ENCODE results near the gene PSMD1. TPM values are rescaled to one million over a fixed set of nuclear protein-coding genes. Genes with fewer than 3 reads are reported as not detected.
"Not testable (repeated sequence)": the region's sequence is repeated elsewhere in the genome, so short reads cannot be mapped to it uniquely, and the experiment has no call there.

PSMD1 gene
- total RNA-seq, 2 donors from 2014 or later: 99.7 to 105 TPM

DNA sequence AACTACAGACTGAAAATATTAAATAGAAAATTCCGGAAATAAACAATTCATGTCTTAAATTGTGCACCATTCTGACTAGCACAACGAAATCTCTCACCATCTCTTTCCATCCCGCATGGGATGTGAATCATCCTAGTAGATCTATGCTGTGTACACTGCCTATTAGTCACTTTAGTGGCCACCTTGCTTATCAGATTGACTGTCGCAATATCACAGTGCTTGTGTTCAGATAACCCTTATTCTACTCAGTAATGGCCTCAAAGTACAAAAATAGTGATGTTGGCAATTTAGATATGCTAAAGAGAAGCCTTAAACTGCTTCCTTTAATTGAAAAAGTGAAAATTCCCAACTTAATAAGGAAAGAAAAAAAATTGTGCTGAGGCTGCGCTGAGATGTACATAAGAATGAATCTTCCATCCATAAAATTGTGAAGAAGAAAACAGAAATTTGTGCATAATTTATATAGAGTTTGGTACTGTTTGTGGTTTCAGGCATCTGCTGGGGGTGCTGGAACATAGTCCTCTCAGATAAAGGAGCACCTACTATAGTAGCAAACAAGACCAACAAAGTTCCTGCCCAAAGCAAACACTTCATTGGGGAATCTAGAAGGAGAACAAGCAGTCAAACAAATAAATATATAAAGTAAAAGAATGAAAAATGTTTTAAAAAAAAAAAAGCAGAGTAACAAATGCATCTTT lies 12.0 kb downstream of the PSMD1 start:
- no peaks in the 10 kb centered on the region for H3K9me3 Mint-ChIP-seq
- DNase-seq (ENCODE audit: low spot score in 2 of 2) (no peak), ATAC-seq (peak; percentile 78 to 98)
- H3K36me3 Mint-ChIP-seq: peaks cover 13 to 20% of the 10 kb centered on the region in 2 donors
- H3K27ac Mint-ChIP-seq: peak overlapping the region; percentile 17 to 37

GRCh38 chr2:231069379-231070054 lies 12.8 kb downstream of the PSMD1 start:
- ATAC-seq: peak in 1 of 2 donors; percentile 56
- peaks cover 13 to 20% of the 10 kb centered on the region in 2 donors for H3K36me3 Mint-ChIP-seq
- no peak overlapping the region for H3K27ac Mint-ChIP-seq

GRCh38 chr2:231084565-231084964 lies 27.9 kb downstream of the PSMD1 start:
- no peak for DNase-seq (ENCODE audit: low spot score in 2 of 2)
- no peaks in the 10 kb centered on the region for H3K9me3 Mint-ChIP-seq
- H3K27ac Mint-ChIP-seq: no peak overlapping the region
- H3K36me3 Mint-ChIP-seq: peaks cover 22 to 37% of the 10 kb centered on the region in 2 donors
- ATAC-seq: no peak

More at GRCh38 chr2:231069379-231070054, 12.8 kb downstream of the PSMD1 start:
- no peak for DNase-seq (ENCODE audit: low spot score in 2 of 2)
- H3K9me3 Mint-ChIP-seq: no peaks in the 10 kb centered on the region

DNA sequence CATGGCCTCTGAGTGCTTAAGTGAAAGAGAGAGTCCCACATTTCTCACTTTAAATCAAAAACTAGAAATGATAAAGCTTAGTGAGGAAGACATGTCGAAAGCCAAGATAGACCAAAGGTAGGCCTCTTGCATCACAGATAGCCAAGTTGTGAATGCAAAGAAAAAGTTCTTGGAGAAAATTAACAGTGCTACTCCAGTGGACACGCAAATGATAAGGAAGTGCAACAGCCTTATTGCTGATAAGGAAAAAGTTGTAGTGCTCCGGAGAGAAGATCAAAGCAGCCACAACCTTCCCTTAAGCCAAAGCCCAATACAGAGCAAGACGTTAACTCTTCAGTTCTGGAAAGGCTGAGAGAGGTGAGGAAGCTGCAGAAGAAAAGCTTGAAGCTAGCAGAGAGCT lies 32.1 kb downstream of the PSMD1 start:
- Mint-ChIP-seq H3K27ac (no peak overlapping the region), H3K36me3 (peaks cover 19 to 31% of the 10 kb centered on the region in 2 donors), H3K9me3 (no peaks in the 10 kb centered on the region)
- DNase-seq (ENCODE audit: low spot score in 2 of 2) (no peak), ATAC-seq (no peak)

GRCh38 chr2:231093933-231094332 lies 37.3 kb downstream of the PSMD1 start:
- Mint-ChIP-seq H3K27ac (no peak overlapping the region), H3K36me3 (peaks cover 58 to 64% of the 10 kb centered on the region in 2 donors), H3K9me3 (peaks cover 13% of the 10 kb centered on the region in 2 donors)
- DNase-seq (ENCODE audit: low spot score in 2 of 2): no peak
- ATAC-seq: no peak

- Mint-ChIP-seq H3K9me3 (peaks cover 15 to 17% of the 10 kb centered on the region in 2 donors), H3K36me3 (peaks cover 67 to 73% of the 10 kb centered on the region in 2 donors), H3K27ac (no peak overlapping the region)
- ATAC-seq: no peak
- no peak for DNase-seq (ENCODE audit: low spot score in 2 of 2)
Observed at GRCh38 chr2:231094736-231095346, 38.2 kb downstream of the PSMD1 start.

DNA sequence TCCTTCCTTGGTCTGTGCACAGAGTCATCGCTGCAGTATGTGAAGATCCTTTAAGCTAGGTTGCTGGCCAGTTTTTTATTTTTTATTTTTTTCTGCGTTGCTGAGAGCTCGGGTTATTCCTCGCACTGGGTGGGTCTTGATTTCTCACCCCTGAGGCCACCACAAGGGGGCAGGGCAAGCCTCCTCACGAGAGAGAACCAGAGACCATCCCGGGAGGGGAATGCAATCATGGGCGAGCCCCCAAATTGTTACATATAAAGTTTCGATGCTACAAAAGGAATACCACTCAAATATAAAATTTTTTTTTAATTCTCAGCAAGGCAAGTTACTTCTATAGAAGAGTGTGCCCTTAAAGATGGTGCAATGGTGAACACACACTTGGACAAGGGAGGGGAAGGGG lies 43.3 kb downstream of the PSMD1 start:
- no peak for DNase-seq (ENCODE audit: low spot score in 2 of 2)
- Mint-ChIP-seq H3K9me3 (peaks cover 15 to 24% of the 10 kb centered on the region in 2 donors), H3K36me3 (peaks cover 51 to 63% of the 10 kb centered on the region in 2 donors), H3K27ac (no peak overlapping the region)
- ATAC-seq: no peak

DNA sequence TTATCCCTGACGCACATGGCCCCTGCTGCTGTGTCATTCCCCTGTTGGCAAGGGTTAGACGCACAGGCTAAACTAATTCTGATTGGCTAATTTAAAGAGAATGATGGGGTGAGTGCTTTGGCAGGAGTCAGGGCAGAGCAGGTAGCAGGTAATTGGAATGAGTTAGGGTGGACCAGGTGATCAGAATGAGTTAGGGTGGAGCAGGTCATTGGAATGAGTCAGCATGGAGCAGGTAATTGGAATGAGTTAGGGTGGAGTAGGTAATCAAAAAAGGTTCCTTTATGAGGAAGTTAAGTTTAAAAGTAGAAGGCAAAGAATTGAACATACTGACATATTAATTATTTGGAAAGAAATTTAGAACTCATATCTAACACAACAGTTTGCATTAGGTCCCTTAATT lies 43.7 kb downstream of the PSMD1 start:
- DNase-seq (ENCODE audit: low spot score in 2 of 2); ATAC-seq; H3K27ac Mint-ChIP-seq: not testable (repeated sequence)
- peaks cover 49 to 61% of the 10 kb centered on the region in 2 donors for H3K36me3 Mint-ChIP-seq
- H3K9me3 Mint-ChIP-seq: peaks cover 15 to 24% of the 10 kb centered on the region in 2 donors

DNA sequence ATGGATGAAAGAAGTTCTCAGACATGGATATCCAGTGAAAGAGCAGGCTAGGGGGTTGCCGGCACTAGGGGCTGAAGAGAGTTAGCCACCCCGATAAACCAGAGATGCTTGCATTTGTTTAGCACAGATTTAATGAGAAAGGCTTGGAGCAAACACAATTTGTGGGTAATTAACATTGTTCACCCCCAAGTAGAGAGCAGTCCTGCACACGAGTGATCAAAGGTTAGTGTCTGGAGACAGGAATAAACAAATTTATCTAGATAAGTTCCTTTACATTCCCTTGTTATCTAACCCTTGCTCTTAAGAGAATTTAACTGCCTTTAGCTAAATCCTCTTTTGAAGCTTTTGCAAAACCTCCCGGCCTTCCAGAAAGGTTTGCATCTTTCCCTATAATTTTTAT lies 44.3 kb downstream of the PSMD1 start:
- H3K27ac Mint-ChIP-seq: no peak overlapping the region
- DNase-seq (ENCODE audit: low spot score in 2 of 2) (no peak), ATAC-seq (no peak)
- H3K36me3 Mint-ChIP-seq: peaks cover 43 to 54% of the 10 kb centered on the region in 2 donors
- H3K9me3 Mint-ChIP-seq: peaks cover 15 to 24% of the 10 kb centered on the region in 2 donors

DNA sequence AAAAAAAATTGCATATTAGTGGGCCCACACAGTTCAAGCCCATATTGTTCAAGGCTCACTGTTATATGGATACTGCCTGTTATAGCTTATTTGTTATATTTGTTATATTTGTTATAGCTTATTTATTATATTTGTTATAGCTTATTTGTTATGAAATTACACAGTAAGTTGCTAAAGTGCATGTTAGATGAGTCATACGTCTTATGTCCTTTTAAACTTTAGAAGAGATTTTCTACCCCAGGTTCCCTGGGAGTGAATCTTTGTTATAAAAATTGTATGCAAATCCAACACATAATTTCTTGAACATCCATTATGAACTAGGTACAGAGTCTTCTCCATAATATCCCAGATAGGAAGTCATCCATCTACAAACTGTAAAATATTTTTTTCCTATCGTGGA lies 46.1 kb downstream of the PSMD1 start:
- peak overlapping the region in 1 of 2 donors; percentile 11 for H3K27ac Mint-ChIP-seq

GRCh38 chr2:231104115-231104713 lies 47.5 kb downstream of the PSMD1 start:
- DNase-seq (ENCODE audit: low spot score in 2 of 2) (peak in 1 of 2 donors; percentile 48), ATAC-seq (peak; percentile 43 to 59)
- no peak overlapping the region for H3K27ac Mint-ChIP-seq
- peaks cover 22 to 23% of the 10 kb centered on the region in 2 donors for H3K36me3 Mint-ChIP-seq
- peaks cover 0 to 9% of the 10 kb centered on the region in 2 donors for H3K9me3 Mint-ChIP-seq

More for the DNA sequence above, 46.1 kb downstream of the PSMD1 start:
- ATAC-seq: no peak
- peaks cover 27 to 37% of the 10 kb centered on the region in 2 donors for H3K36me3 Mint-ChIP-seq
- DNase-seq (ENCODE audit: low spot score in 2 of 2): no peak
- peaks cover 11 to 20% of the 10 kb centered on the region in 2 donors for H3K9me3 Mint-ChIP-seq

- no peak for ATAC-seq
- no peak for DNase-seq (ENCODE audit: low spot score in 2 of 2)
- H3K36me3 Mint-ChIP-seq: peaks cover 6 to 15% of the 10 kb centered on the region in 2 donors
- no peaks in the 10 kb centered on the region for H3K9me3 Mint-ChIP-seq
- H3K27ac Mint-ChIP-seq: no peak overlapping the region
Observed at GRCh38 chr2:231110551-231110950, 53.9 kb downstream of the PSMD1 start.

GRCh38 chr2:231111987-231112386 lies 55.3 kb downstream of the PSMD1 start:
- peaks cover 6 to 15% of the 10 kb centered on the region in 2 donors for H3K36me3 Mint-ChIP-seq
- no peaks in the 10 kb centered on the region for H3K9me3 Mint-ChIP-seq
- H3K27ac Mint-ChIP-seq: no peak overlapping the region
- ATAC-seq: no peak
- DNase-seq (ENCODE audit: low spot score in 2 of 2): no peak

DNA sequence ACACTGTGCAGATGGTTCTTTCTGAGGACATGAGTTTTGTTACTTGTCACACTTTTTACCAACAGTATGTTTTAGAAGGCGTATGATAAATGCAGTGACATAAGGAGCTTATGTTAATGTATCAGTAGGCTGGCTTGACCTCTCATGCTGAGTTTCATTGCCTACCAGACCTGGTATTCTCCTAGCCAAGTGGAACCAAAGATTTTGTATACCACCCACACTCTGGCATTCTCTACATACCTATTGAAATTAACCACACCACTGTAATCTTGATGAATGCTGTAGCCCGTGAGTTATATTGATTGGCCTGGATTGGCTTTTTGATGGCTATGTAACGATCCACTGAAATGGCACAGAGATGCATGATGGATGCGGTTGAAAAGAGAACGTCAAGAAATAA lies 56.8 kb downstream of the PSMD1 start:
- no peak for DNase-seq (ENCODE audit: low spot score in 2 of 2)
- no peak overlapping the region for H3K27ac Mint-ChIP-seq
- peaks cover 6 to 13% of the 10 kb centered on the region in 2 donors for H3K36me3 Mint-ChIP-seq
- no peaks in the 10 kb centered on the region for H3K9me3 Mint-ChIP-seq
- ATAC-seq: no peak

- no peak for ATAC-seq
- H3K36me3 Mint-ChIP-seq: peaks cover 6% of the 10 kb centered on the region in 2 donors
- no peak overlapping the region for H3K27ac Mint-ChIP-seq
Observed at GRCh38 chr2:231115651-231116050, 59.0 kb downstream of the PSMD1 start.

GRCh38 chr2:231117148-231117547 lies 60.5 kb downstream of the PSMD1 start:
- H3K36me3 Mint-ChIP-seq: peaks cover 4% of the 10 kb centered on the region in 2 donors
- H3K27ac Mint-ChIP-seq: no peak overlapping the region
- DNase-seq (ENCODE audit: low spot score in 2 of 2): no peak
- no peaks in the 10 kb centered on the region for H3K9me3 Mint-ChIP-seq
- ATAC-seq: no peak

More at GRCh38 chr2:231115651-231116050, 59.0 kb downstream of the PSMD1 start:
- DNase-seq (ENCODE audit: low spot score in 2 of 2): no peak
- H3K9me3 Mint-ChIP-seq: no peaks in the 10 kb centered on the region
